B cell (primary cell): ENCODE measurements around the gene KNSTRN. TPM values are rescaled to one million over a fixed set of nuclear protein-coding genes. Genes with fewer than 3 reads are reported as not detected.

Experiments used
- ATAC-seq: fragments of 200-7000 bp; cut with Tn5 transposase; one replicate; pipeline ENCODE4 v1.10.0; 2021; ENCODE audit warnings: low read depth, mild to moderate bottlenecking, moderate number of reproducible peaks, moderate library complexity
- CTCF ChIA-PET: fragments of 350-600 bp; sonication (Branson Sonifier 250); formaldehyde crosslinking; loops from one replicate; lab custom pipeline; 2021; ENCODE audit warnings: antibody characterized with exemption, inconsistent platforms; lab: Charles Lee
- POLR2A ChIA-PET: fragments of 350-600 bp; sonication (Branson Sonifier 250); formaldehyde crosslinking; loops from one replicate; lab custom pipeline; 2021; ENCODE audit warnings: antibody characterized with exemption; lab: Charles Lee
- DNase-seq: peaks from one replicate; pipeline ENCODE4 v3.0.0; 2013
- H2AFZ ChIP-seq: 2 replicates; pipeline ENCODE4 v1.6.1; 2012; ENCODE audit warnings: mild to moderate bottlenecking, low read depth, low read length; ENCODE audit not compliant: insufficient read depth, poor library complexity, severe bottlenecking
- H3K27ac ChIP-seq, 2 donors: 1 replicate in 1 of 2; 2 replicates in 1 of 2; pipeline ENCODE4 v1.5.1; 2012 to 2013; ENCODE audit warnings: low read length in 2 of 2, mild to moderate bottlenecking in 2 of 2, moderate library complexity in 1 of 2
- H3K27me3 ChIP-seq, 4 experiments: fragments of 200-600 bp in 1 of 4; sonication (generic) in 1 of 4; replicated peaks in 1 of 4; 1 replicate in 2 of 4; 2 replicates in 2 of 4; pipeline versions ENCODE4 v1.6.1 to v1.7.0; 2013 to 2016; ENCODE audit warnings: low read length in 3 of 4, mild to moderate bottlenecking in 2 of 4, mixed read lengths in 1 of 4, moderate library complexity in 1 of 4; ENCODE audit not compliant: insufficient read depth in 4 of 4, control insufficient read depth in 3 of 4; ENCODE audit errors: control extremely low read depth in 1 of 4
- H3K36me3 ChIP-seq, 2 experiments: replicated peaks in 1 of 2; 1 replicate in 1 of 2; 2 replicates in 1 of 2; pipeline versions ENCODE4 v1.6.1 to v1.7.1; 2013; ENCODE audit warnings: low read length in 1 of 2; ENCODE audit not compliant: insufficient read depth in 2 of 2, control insufficient read depth in 1 of 2; ENCODE audit errors: control extremely low read depth in 1 of 2, extremely low read depth in 1 of 2
- H3K4me1 ChIP-seq, 2 donors: fragments of 200-600 bp in 1 of 2; sonication (generic) in 1 of 2; 1 replicate in 1 of 2; 2 replicates in 1 of 2; pipeline versions ENCODE4 v1.5.1 to v1.6.1; 2013 to 2017; ENCODE audit warnings: low read length in 2 of 2; ENCODE audit not compliant: control insufficient read depth in 2 of 2, insufficient read depth in 2 of 2
- H3K4me2 ChIP-seq: replicated peaks from 2 replicates; pipeline ENCODE3; 2012; ENCODE audit warnings: mild to moderate bottlenecking, low read depth, low read length; ENCODE audit not compliant: poor library complexity, severe bottlenecking
- H3K4me3 ChIP-seq, 5 experiments: fragments of 200-600 bp in 1 of 5; sonication (generic) in 1 of 5; 1 replicate in 3 of 5; 2 replicates in 2 of 5; pipeline versions ENCODE4 v1.5.1 to v1.7.0; 2011 to 2016; ENCODE audit warnings: low read length in 4 of 5, mild to moderate bottlenecking in 4 of 5, low read depth in 2 of 5, control low read depth in 1 of 5, moderate library complexity in 1 of 5; ENCODE audit not compliant: insufficient read depth in 1 of 5; ENCODE audit errors: control extremely low read depth in 1 of 5, extremely low read depth in 1 of 5
- H3K79me2 ChIP-seq: fragments of 200-600 bp; sonication (generic); one replicate; pipeline ENCODE4 v1.6.0; 2016; ENCODE audit warnings: low read length; ENCODE audit not compliant: control insufficient read depth, insufficient read depth
- H3K9ac ChIP-seq: fragments of 200-600 bp; sonication (generic); 2 replicates; pipeline ENCODE4 v1.6.1; 2017; ENCODE audit warnings: mild to moderate bottlenecking, low read length, moderate library complexity
- H3K9me3 ChIP-seq, 3 donors: one replicate each; pipeline versions ENCODE4 v1.6.1 to v1.7.1; 2013; ENCODE audit warnings: low read length in 2 of 3; ENCODE audit not compliant: control insufficient read depth in 2 of 3, insufficient read depth in 1 of 3; ENCODE audit errors: control extremely low read depth in 1 of 3
- H4K20me1 ChIP-seq: 2 replicates; pipeline ENCODE4 v1.6.0; 2012; ENCODE audit warnings: mild to moderate bottlenecking, low read length; ENCODE audit not compliant: insufficient read depth, control insufficient read depth, poor library complexity, severe bottlenecking
- H3K27ac Mint-ChIP-seq: one replicate; pipeline ENCODE4 v1.8.0; 2021; ENCODE audit warnings: mixed read lengths
- H3K27me3 Mint-ChIP-seq: one replicate; pipeline ENCODE4 v1.8.0; 2021; ENCODE audit warnings: mixed read lengths
- H3K4me1 Mint-ChIP-seq: one replicate; pipeline ENCODE4 v1.8.0; 2021; ENCODE audit warnings: mixed read lengths
- H3K4me3 Mint-ChIP-seq: one replicate; pipeline ENCODE4 v1.8.0; 2021; ENCODE audit warnings: mixed read lengths
- H3K9me3 Mint-ChIP-seq: one replicate; pipeline ENCODE4 v1.8.0; 2022; ENCODE audit warnings: mixed read lengths; ENCODE audit not compliant: insufficient read depth
- EZH2 ChIP-seq: IDR thresholded peaks from 2 replicates; pipeline ENCODE4 v1.6.1; 2012; ENCODE audit warnings: borderline replicate concordance, low read depth, mild to moderate bottlenecking, moderate library complexity, low read length; ENCODE audit not compliant: insufficient read depth, poor library complexity, severe bottlenecking
- WGBS: methylation state at CpG from one replicate; pipeline ENCODE4 v1.1.5; 2013; ENCODE audit warnings: missing lambda C conversion rate; ENCODE audit not compliant: insufficient coverage; 5-methylcytosine and 5-hydroxymethylcytosine counted together
- intact Hi-C: fragments of 100-400 bp; cut with micrococcal nuclease; formaldehyde crosslinking; loops from one replicate; pipeline ENCODE4 v1.10.0; 2022
- polyA plus RNA-seq: library from polyadenylated mRNA; depleted of rRNA; stranded (reverse); fragments of >200 nt; gene quantifications from 2 replicates; pipeline ENCODE4 v1.2.3, GENCODE V29; 2012
- total RNA-seq, 2 donors: library from RNA; stranded (reverse); fragments of 120-200 nt in 1 of 2; gene quantifications; 1 replicate in 1 of 2; 2 replicates in 1 of 2; pipeline versions ENCODE4 v1.2.3 to v1.2.4, GENCODE V29; 2013 to 2022
- TF ChIP-seq, protein P1 (sequence below): fragments of 200-600 bp; IDR thresholded peaks from one replicate; pipeline ENCODE4 v1.8.0; 2022; ENCODE audit warnings: antibody characterized with exemption, mild to moderate bottlenecking

The KNSTRN gene
- total and polyA plus RNA-seq, 2 donors (not counting 1 experiment from before 2014, with no cell fraction given), result 4.0 to 14.0 TPM

DNA sequence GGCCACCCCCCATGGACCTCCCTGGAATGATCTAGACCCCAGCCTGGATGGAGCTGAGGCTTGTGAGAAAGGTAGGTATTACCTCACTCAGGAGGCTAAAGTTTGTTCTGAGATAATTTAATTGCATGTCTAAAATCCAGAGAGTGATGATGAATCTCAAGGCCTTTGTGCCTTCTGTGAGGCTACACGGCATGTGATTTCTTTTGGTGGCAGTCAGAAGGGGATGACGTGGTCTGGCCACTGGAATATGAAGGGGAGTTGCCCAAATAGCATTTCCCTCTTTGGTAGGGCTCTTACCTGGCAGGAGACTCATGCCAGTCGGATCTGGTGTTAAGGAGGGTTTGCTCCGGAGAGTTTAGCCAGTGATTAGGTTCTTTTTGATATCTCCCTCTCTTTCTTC, 60.7 kb downstream of the KNSTRN start:
- peaks cover 65% of the 10 kb centered on the region for H3K79me2 ChIP-seq
- peak overlapping the region; percentile 99 for H3K4me2 ChIP-seq
- H3K27me3 Mint-ChIP-seq, result peaks cover 8% of the 10 kb centered on the region

DNA sequence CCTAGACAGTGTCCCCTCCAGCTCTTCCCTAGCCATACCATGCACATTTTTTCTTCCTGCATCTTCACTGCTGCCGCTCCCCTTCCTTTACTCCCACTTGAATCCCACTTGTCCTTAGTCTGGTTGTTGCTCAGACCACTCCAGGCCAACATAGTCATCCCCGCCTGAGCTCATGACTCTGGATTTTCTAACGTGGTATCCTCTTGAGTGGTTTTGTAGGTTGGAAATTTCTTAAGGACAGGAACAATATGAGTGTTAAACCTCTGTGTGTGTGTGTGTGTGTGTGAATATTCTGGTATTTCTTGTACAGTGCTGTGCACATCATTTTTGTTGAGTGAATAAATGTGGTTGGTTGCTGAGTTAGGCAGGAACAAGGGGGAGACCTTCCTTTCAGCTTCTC, 61.3 kb downstream of the KNSTRN start:
- no peak overlapping the region for H3K4me2 ChIP-seq
- H3K4me1 ChIP-seq, result peaks cover 17 to 25% of the 10 kb centered on the region in 2 donors
- CTCF ChIA-PET, result interaction anchor here (1.5 kb wide), 1 partner anchor 99 kb away, joined by 5 read pairs; no protein-coding TSS in a partner anchor

More for the DNA sequence above, 60.7 kb downstream of the KNSTRN start:
- no peak for ATAC-seq
- H3K27ac Mint-ChIP-seq, result peak overlapping the region; percentile 17
- Histone ChIP-seq H3K27ac (no peak overlapping the region), H3K9ac (no peak overlapping the region), H3K27me3 (peaks cover 0 to 12% (median 3%) of the 10 kb centered on the region in 4 experiments), H3K9me3 (no peaks in the 10 kb centered on the region), H3K36me3 (peaks cover 0 to 4% of the 10 kb centered on the region in 2 experiments), H2AFZ (no peak overlapping the region), H4K20me1 (peaks cover 58% of the 10 kb centered on the region), H3K4me1 (peaks cover 17 to 25% of the 10 kb centered on the region in 2 donors), H3K4me3 (no peak overlapping the region)
- peak overlapping the region; percentile 90 for H3K4me3 Mint-ChIP-seq
- DNase-seq, result no peak
- TF ChIP-seq, protein P1, sequence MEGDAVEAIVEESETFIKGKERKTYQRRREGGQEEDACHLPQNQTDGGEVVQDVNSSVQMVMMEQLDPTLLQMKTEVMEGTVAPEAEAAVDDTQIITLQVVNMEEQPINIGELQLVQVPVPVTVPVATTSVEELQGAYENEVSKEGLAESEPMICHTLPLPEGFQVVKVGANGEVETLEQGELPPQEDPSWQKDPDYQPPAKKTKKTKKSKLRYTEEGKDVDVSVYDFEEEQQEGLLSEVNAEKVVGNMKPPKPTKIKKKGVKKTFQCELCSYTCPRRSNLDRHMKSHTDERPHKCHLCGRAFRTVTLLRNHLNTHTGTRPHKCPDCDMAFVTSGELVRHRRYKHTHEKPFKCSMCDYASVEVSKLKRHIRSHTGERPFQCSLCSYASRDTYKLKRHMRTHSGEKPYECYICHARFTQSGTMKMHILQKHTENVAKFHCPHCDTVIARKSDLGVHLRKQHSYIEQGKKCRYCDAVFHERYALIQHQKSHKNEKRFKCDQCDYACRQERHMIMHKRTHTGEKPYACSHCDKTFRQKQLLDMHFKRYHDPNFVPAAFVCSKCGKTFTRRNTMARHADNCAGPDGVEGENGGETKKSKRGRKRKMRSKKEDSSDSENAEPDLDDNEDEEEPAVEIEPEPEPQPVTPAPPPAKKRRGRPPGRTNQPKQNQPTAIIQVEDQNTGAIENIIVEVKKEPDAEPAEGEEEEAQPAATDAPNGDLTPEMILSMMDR, result no peak
- no peak for TF ChIP-seq EZH2
- ChIA-PET CTCF (interaction anchor here (1.2 to 1.5 kb wide), 2 partner anchors 99 to 251 kb away, joined by 4 to 5 read pairs; no protein-coding TSS in a partner anchor), POLR2A (interaction anchor here (0.5 kb wide), 1 partner anchor 18 kb away, joined by 5 read pairs; no protein-coding TSS in a partner anchor)
- H3K4me1 Mint-ChIP-seq, result peaks cover 45% of the 10 kb centered on the region
- intact Hi-C loops, result loop anchor here (5.0 kb wide), 4 partner anchors 36 to 149 kb away; partner anchors contain the start of genes CCDC32, IVD, KNL1 and RPUSD2
- no peaks in the 10 kb centered on the region for H3K9me3 Mint-ChIP-seq
- WGBS, result 93% methylated on average over 2 of the region's 4 CpGs

More for the DNA sequence above, 61.3 kb downstream of the KNSTRN start:
- Histone ChIP-seq H2AFZ (no peak overlapping the region), H3K9me3 (no peaks in the 10 kb centered on the region), H3K36me3 (peaks cover 0 to 4% of the 10 kb centered on the region in 2 experiments), H3K9ac (no peak overlapping the region), H4K20me1 (peaks cover 64% of the 10 kb centered on the region), H3K27me3 (peaks cover 0 to 6% (median 1%) of the 10 kb centered on the region in 4 experiments), H3K27ac (no peak overlapping the region), H3K4me3 (no peak overlapping the region), H3K79me2 (peaks cover 71% of the 10 kb centered on the region)
- Mint-ChIP-seq H3K9me3 (no peaks in the 10 kb centered on the region), H3K27ac (no peak overlapping the region), H3K4me3 (peak overlapping the region; percentile 90), H3K4me1 (peaks cover 41% of the 10 kb centered on the region), H3K27me3 (peaks cover 3% of the 10 kb centered on the region)
- ATAC-seq (no peak), DNase-seq (no peak)
- intact Hi-C loops, result loop anchor here (5.0 kb wide), 4 partner anchors 37 to 148 kb away; partner anchors contain the start of genes CCDC32, IVD, KNL1 and RPUSD2
- 100% methylated on average over 1 of the region's 3 CpGs for WGBS
- TF ChIP-seq, protein P1, result no peak
- no peak for TF ChIP-seq EZH2
- POLR2A ChIA-PET, result no interaction called here
